Globus pallidus (tissue), 1 donor: ENCODE data around the gene GALNT12.

Experiments
- DNase-seq: peaks from one replicate; pipeline ENCODE4 v3.0.0-alpha.2; 2015; ENCODE audit warnings: low spot score

GALNT12 gene

GRCh38 chr9:98783518-98784226, 23.8 kb upstream of the GALNT12 start:
- no peak for DNase-seq

GRCh38 chr9:98784831-98785806, 22.4 kb upstream of the GALNT12 start:
- no peak for DNase-seq

GRCh38 chr9:98786750-98787510, 20.5 kb upstream of the GALNT12 start:
- no peak for DNase-seq

- no peak for DNase-seq
Measured at GRCh38 chr9:98787766-98788335, 19.6 kb upstream of the GALNT12 start.

- no peak for DNase-seq
Measured at GRCh38 chr9:98789483-98790133, 17.9 kb upstream of the GALNT12 start.

GRCh38 chr9:98790134-98790841, 17.2 kb upstream of the GALNT12 start:
- DNase-seq = no peak

- no peak for DNase-seq
Measured at GRCh38 chr9:98790842-98791607, 16.4 kb upstream of the GALNT12 start.

GRCh38 chr9:98791608-98792490, 15.6 kb upstream of the GALNT12 start:
- no peak for DNase-seq

- DNase-seq = no peak
Measured at GRCh38 chr9:98793031-98793430, 14.4 kb upstream of the GALNT12 start.

GRCh38 chr9:98794802-98795201, 12.7 kb upstream of the GALNT12 start:
- DNase-seq = no peak

GRCh38 chr9:98795295-98795955, 12.0 kb upstream of the GALNT12 start:
- DNase-seq = no peak

- no peak for DNase-seq
Measured at GRCh38 chr9:98795970-98796363, 11.5 kb upstream of the GALNT12 start.

- DNase-seq = peak; percentile 79
Measured at GRCh38 chr9:98796364-98797101, 10.9 kb upstream of the GALNT12 start, which contains the start of gene ANKS6. ANKS6 (minus strand) TSS chr9:98796555; CDS start chr9:98796491, 64 bp downstream.

- no peak for DNase-seq
Measured at GRCh38 chr9:98797491-98797890, 10.0 kb upstream of the GALNT12 start.

GRCh38 chr9:98798254-98798653, 9.2 kb upstream of the GALNT12 start:
- DNase-seq = no peak

GRCh38 chr9:98801561-98801960, 5.9 kb upstream of the GALNT12 start:
- DNase-seq = no peak

- no peak for DNase-seq
Measured at GRCh38 chr9:98801969-98802371, 5.5 kb upstream of the GALNT12 start.

- no peak for DNase-seq
Measured at GRCh38 chr9:98804083-98804482, 3.4 kb upstream of the GALNT12 start.
